SK-N-SH (cell line): Measurements from ENCODE around the gene SNX9. TPM values are rescaled to one million over a fixed set of nuclear protein-coding genes. Genes with fewer than 3 reads are reported as not detected.

Experiments used
- CTCF ChIA-PET: fragments of 300-600, 350-600 bp; formaldehyde crosslinking; extraction: SDS; loops from one replicate; lab custom pipeline; 2021; lab: Yijun Ruan, JAX
- POLR2A ChIA-PET: fragments of 350-600 bp; sonication (Branson Sonifier 250); formaldehyde crosslinking; extraction: SDS; loops from one replicate; lab custom pipeline; 2020; ENCODE audit warnings: antibody characterized with exemption, inconsistent platforms; lab: Yijun Ruan, JAX
- DNase-seq: peaks from one replicate; pipeline ENCODE4 v3.0.0; 2012
- H2AFZ ChIP-seq: fragments of 200-600 bp; sonication (generic); 2 replicates; pipeline ENCODE4 v1.8.1; 2016; ENCODE audit warnings: antibody characterized with exemption, mild to moderate bottlenecking, low read depth
- H3F3A ChIP-seq: fragments of 200-600 bp; sonication (generic); replicated peaks from 2 replicates; pipeline ENCODE3; 2016; ENCODE audit warnings: antibody characterized with exemption, mild to moderate bottlenecking; ENCODE audit not compliant: insufficient read depth
- H3K27ac ChIP-seq, 2 experiments: fragments of 200-500 bp in 1 of 2; fragments of 200-600 bp in 1 of 2; sonication (Bioruptor generic) in 1 of 2; sonication (generic), shearing (Covaris generic) in 1 of 2; 2 replicates each; pipeline versions ENCODE4 v1.5.1 to v1.6.1; 2014 to 2016; ENCODE audit warnings: low read depth in 2 of 2, inconsistent platforms in 1 of 2, low read length in 1 of 2, mild to moderate bottlenecking in 1 of 2, mixed read lengths in 1 of 2
- H3K27me3 ChIP-seq: fragments of 200-600 bp; sonication (generic), shearing (Covaris generic); 2 replicates; pipeline ENCODE4 v1.6.1; 2016; ENCODE audit warnings: mixed run types; ENCODE audit not compliant: insufficient read depth
- H3K36me3 ChIP-seq, 2 experiments: fragments of 200-500 bp in 1 of 2; fragments of 200-600 bp in 1 of 2; sonication (Bioruptor generic) in 1 of 2; sonication (generic) in 1 of 2; replicated peaks in 1 of 2; 2 replicates each; pipeline versions ENCODE3 to v1.5.1; 2014 to 2016; ENCODE audit warnings: low read length in 1 of 2, mild to moderate bottlenecking in 1 of 2; ENCODE audit not compliant: insufficient read depth in 2 of 2, control insufficient read depth in 1 of 2
- H3K4me1 ChIP-seq, 2 experiments: fragments of 200-500 bp in 1 of 2; fragments of 200-600 bp in 1 of 2; sonication (Bioruptor generic) in 1 of 2; sonication (generic), shearing (Covaris generic) in 1 of 2; 2 replicates each; pipeline versions ENCODE4 v1.5.1 to v1.6.1; 2014 to 2016; ENCODE audit warnings: low read depth in 1 of 2, low read length in 1 of 2, mixed run types in 1 of 2; ENCODE audit not compliant: insufficient read depth in 2 of 2, control insufficient read depth in 1 of 2
- H3K4me2 ChIP-seq: fragments of 200-600 bp; sonication (generic), shearing (Covaris generic); 2 replicates; pipeline ENCODE4 v1.6.1; 2017; ENCODE audit warnings: mixed run types
- H3K4me3 ChIP-seq, 2 experiments: fragments of 200-500 bp in 1 of 2; fragments of 200-600 bp in 1 of 2; sonication (Bioruptor generic) in 1 of 2; sonication (generic), shearing (Covaris generic) in 1 of 2; 2 replicates each; pipeline versions ENCODE4 v1.5.1 to v1.8.1; 2014 to 2016; ENCODE audit warnings: low read depth in 2 of 2, inconsistent platforms in 1 of 2, low read length in 1 of 2, mild to moderate bottlenecking in 1 of 2, mixed read lengths in 1 of 2, moderate library complexity in 1 of 2
- H3K79me2 ChIP-seq: fragments of 200-600 bp; sonication (generic); 2 replicates; pipeline ENCODE4 v1.8.1; 2017; ENCODE audit warnings: mild to moderate bottlenecking; ENCODE audit not compliant: insufficient read depth
- H3K9ac ChIP-seq: fragments of 200-600 bp; sonication (generic); 2 replicates; pipeline ENCODE4 v1.6.1; 2017; ENCODE audit warnings: mixed run types
- H3K9me2 ChIP-seq: fragments of 200-600 bp; sonication (generic); 2 replicates; pipeline ENCODE4 v1.6.1; 2017; ENCODE audit warnings: mixed run types
- H3K9me3 ChIP-seq: fragments of 200-600 bp; sonication (generic); 2 replicates; pipeline ENCODE4 v1.6.1; 2017; ENCODE audit warnings: mixed run types, mild to moderate bottlenecking, moderate library complexity
- H4K20me1 ChIP-seq: fragments of 200-600 bp; sonication (generic); 2 replicates; pipeline ENCODE4 v1.6.1; 2017; ENCODE audit warnings: mild to moderate bottlenecking, mixed run types; ENCODE audit not compliant: insufficient read depth
- CHD2 ChIP-seq: fragments of 150-350 bp; IDR thresholded peaks from 2 replicates; pipeline ENCODE4 v1.6.1; 2018; ENCODE audit warnings: low read length; ENCODE audit not compliant: partially characterized antibody
- CTCF ChIP-seq: fragments of 200-600 bp; sonication (generic); IDR thresholded peaks from 2 replicates; pipeline ENCODE4 v1.6.1; 2017; ENCODE audit warnings: antibody characterized with exemption, mild to moderate bottlenecking, moderate library complexity
- EP300 ChIP-seq, 2 experiments: IDR thresholded peaks; 2 replicates each; pipeline versions ENCODE4 v1.4.0 to v1.6.1; 2012; ENCODE audit warnings: borderline replicate concordance in 1 of 2, low read depth in 1 of 2, low read length in 1 of 2
- EZH2phosphoT487 ChIP-seq: fragments of 200-600 bp; sonication (generic); IDR thresholded peaks from 2 replicates; pipeline ENCODE4 v1.6.1; 2017; ENCODE audit warnings: low read depth, mixed run types, mild to moderate bottlenecking, antibody characterized with exemption, moderate library complexity, borderline replicate concordance
- GABPA ChIP-seq: IDR thresholded peaks from 2 replicates; pipeline ENCODE4 v1.4.0; 2012; ENCODE audit warnings: low read depth, mild to moderate bottlenecking
- JUND ChIP-seq: IDR thresholded peaks from 2 replicates; pipeline ENCODE4 v1.4.0; 2012
- MAX ChIP-seq: IDR thresholded peaks from 2 replicates; pipeline ENCODE4 v1.4.0; 2012; ENCODE audit warnings: low read depth
- MXI1 ChIP-seq: IDR thresholded peaks from 2 replicates; pipeline ENCODE4 v1.6.1; 2012; ENCODE audit warnings: mild to moderate bottlenecking, low read depth, low read length, improper control_type of control experiment
- NFIC ChIP-seq: IDR thresholded peaks from 2 replicates; pipeline ENCODE4 v1.4.0; 2012; ENCODE audit warnings: borderline replicate concordance
- NRF1 ChIP-seq: IDR thresholded peaks from 2 replicates; pipeline ENCODE4 v1.6.1; 2012; ENCODE audit warnings: low read depth, mild to moderate bottlenecking, low read length
- PBX3 ChIP-seq: IDR thresholded peaks from 2 replicates; pipeline ENCODE4; 2012
- TAF1 ChIP-seq: IDR thresholded peaks from 2 replicates; pipeline ENCODE4 v1.6.1; 2012; ENCODE audit warnings: low read depth, mild to moderate bottlenecking, low read length, moderate library complexity, borderline replicate concordance
- TEAD4 ChIP-seq: IDR thresholded peaks from 2 replicates; pipeline ENCODE4 v1.4.0; 2012; ENCODE audit warnings: mild to moderate bottlenecking, borderline replicate concordance; ENCODE audit not compliant: insufficient read depth
- USF2 ChIP-seq: fragments of 150-350 bp; IDR thresholded peaks from 2 replicates; pipeline ENCODE4 v1.6.1; 2017; ENCODE audit warnings: antibody characterized with exemption, low read length, low read depth, borderline replicate concordance
- ZBTB33 ChIP-seq: IDR thresholded peaks from 2 replicates; pipeline ENCODE4 v1.4.0; 2012; ENCODE audit warnings: low read depth, borderline replicate concordance
- WGBS: methylation state at CpG from one replicate; pipeline ENCODE4 v1.1.6; 2017; ENCODE audit warnings: low lambda C conversion rate; 5-methylcytosine and 5-hydroxymethylcytosine counted together
- polyA plus RNA-seq, 3 experiments: library from polyadenylated mRNA; depleted of rRNA; stranded (reverse); fragments of >200 nt; gene quantifications; 2 replicates each; pipeline ENCODE4 v1.2.3, GENCODE V29; 2012

Gene SNX9
- polyA plus RNA-seq, 1 of the 3 experiments (the other 2 are of a cell fraction), result 31.6 TPM

GRCh38 chr6:157911278-157911677, 88.2 kb downstream of the SNX9 start:
- TF ChIP-seq ZBTB33, result no peak
- TF ChIP-seq NFIC, result no peak
- no peak for TF ChIP-seq MAX
- TF ChIP-seq EZH2phosphoT487, result no peak
- TF ChIP-seq CHD2, result no peak
- no peak for TF ChIP-seq JUND
- TF ChIP-seq EP300 (IDR thresholded peaks at IDR 0.05; ENCODE audit: borderline replicate concordance in 1 of 2, low read depth in 1 of 2, low read length in 1 of 2), result no peak
- TF ChIP-seq NRF1, result no peak
- no peak for TF ChIP-seq TEAD4
- TF ChIP-seq MXI1, result no peak
- no peak for TF ChIP-seq CTCF
- H3K79me2 ChIP-seq, result peaks cover 15% of the 10 kb centered on the region; the same call in 1 of the 2 replicates
- H3K9me2 ChIP-seq, result no peaks in the 10 kb centered on the region
- H4K20me1 ChIP-seq, result no peaks in the 10 kb centered on the region
- WGBS, result 95% methylated on average over 8 of the region's 9 CpGs
- peaks cover 13 to 19% of the 10 kb centered on the region in 2 experiments; a peak in 3 of 4 replicates for H3K4me1 ChIP-seq
- no peak overlapping the region for H3K4me3 ChIP-seq
- H2AFZ ChIP-seq, result no peak overlapping the region
- H3K9ac ChIP-seq, result no peak overlapping the region
- ChIA-PET CTCF (no interaction called here), POLR2A (no interaction called here)
- peaks cover 47 to 51% of the 10 kb centered on the region in 2 experiments for H3K36me3 ChIP-seq
- H3K27ac ChIP-seq, result peak overlapping the region in 1 of 2 experiments; percentile 82; a peak in 2 of 4 replicates
- peak overlapping the region; percentile 68; the same call in 1 of the 2 replicates for H3K4me2 ChIP-seq
- H3K9me3 ChIP-seq, result no peaks in the 10 kb centered on the region
- peaks cover 32% of the 10 kb centered on the region for H3F3A ChIP-seq
- H3K27me3 ChIP-seq, result no peaks in the 10 kb centered on the region
- no peak for DNase-seq

GRCh38 chr6:157911786-157912185, 88.7 kb downstream of the SNX9 start:
- H3K4me3 ChIP-seq, result no peak overlapping the region
- DNase-seq, result peak; percentile 27
- H3K27me3 ChIP-seq, result no peaks in the 10 kb centered on the region
- peak overlapping the region; percentile 55; the same call in 1 of the 2 replicates for H3K9ac ChIP-seq
- peak overlapping the region; percentile 68 for H3K4me2 ChIP-seq
- H4K20me1 ChIP-seq, result no peaks in the 10 kb centered on the region
- H2AFZ ChIP-seq, result no peak overlapping the region
- H3K9me3 ChIP-seq, result no peaks in the 10 kb centered on the region
- H3K4me1 ChIP-seq, result peaks cover 13 to 19% of the 10 kb centered on the region in 2 experiments; a peak in 3 of 4 replicates
- H3K36me3 ChIP-seq, result peaks cover 48 to 55% of the 10 kb centered on the region in 2 experiments
- 76% methylated on average over 5 of the region's 5 CpGs for WGBS
- H3K79me2 ChIP-seq, result peaks cover 15% of the 10 kb centered on the region; the same call in 1 of the 2 replicates
- peaks cover 32% of the 10 kb centered on the region for H3F3A ChIP-seq
- POLR2A ChIA-PET, result no interaction called here
- CTCF ChIA-PET, result no interaction called here
- H3K9me2 ChIP-seq, result no peaks in the 10 kb centered on the region
- peak overlapping the region; percentile 71 to 82; a peak in 3 of 4 replicates for H3K27ac ChIP-seq
- TF ChIP-seq GABPA (no peak), USF2 (no peak), ZBTB33 (no peak), NRF1 (no peak), PBX3 (no peak), EP300 (IDR thresholded peaks at IDR 0.05; ENCODE audit: borderline replicate concordance in 1 of 2, low read depth in 1 of 2, low read length in 1 of 2) (no peak), CTCF (no peak), TAF1 (no peak)
